Neuronal stem cell (in vitro differentiated cells): ENCODE data around the gene UCHL3.
A peak's percentile ranks its signal among the peaks of the same experiment; 100 is the strongest.

ENCODE experiments used
- DNase-seq: peaks from one replicate; pipeline ENCODE4 v3.0.0-alpha.2; 2013; ENCODE audit warnings: low spot score
- H2AFZ ChIP-seq: one replicate; pipeline ENCODE4 v1.6.1; 2013; ENCODE audit warnings: mild to moderate bottlenecking, low read length, inconsistent platforms
- H2AK5ac ChIP-seq: 2 replicates; pipeline ENCODE4 v1.6.1; 2013; ENCODE audit warnings: low read depth, mild to moderate bottlenecking, inconsistent platforms, low read length, moderate library complexity, mixed read lengths
- H2BK120ac ChIP-seq: 2 replicates; pipeline ENCODE4 v1.6.1; 2013; ENCODE audit warnings: low read depth, mild to moderate bottlenecking, inconsistent platforms, low read length, moderate library complexity, mixed read lengths
- H2BK12ac ChIP-seq: one replicate; pipeline ENCODE4 v1.6.1; 2013; ENCODE audit warnings: low read length, inconsistent platforms
- H2BK15ac ChIP-seq: 2 replicates; pipeline ENCODE4 v1.6.1; 2013; ENCODE audit warnings: mild to moderate bottlenecking, low read length, inconsistent platforms, mixed read lengths
- H2BK5ac ChIP-seq: one replicate; pipeline ENCODE4 v1.6.1; 2013; ENCODE audit warnings: inconsistent platforms, mild to moderate bottlenecking, low read length, moderate library complexity
- H3K14ac ChIP-seq: one replicate; pipeline ENCODE4 v1.6.1; 2013; ENCODE audit warnings: low read length, inconsistent platforms
- H3K18ac ChIP-seq: 2 replicates; pipeline ENCODE4 v1.6.1; 2013; ENCODE audit warnings: low read length, inconsistent platforms
- H3K23ac ChIP-seq: 2 replicates; pipeline ENCODE4 v1.6.1; 2013; ENCODE audit warnings: low read depth, mild to moderate bottlenecking, mixed read lengths, low read length, inconsistent platforms; ENCODE audit not compliant: poor library complexity
- H3K27ac ChIP-seq: replicated peaks from 3 replicates; pipeline ENCODE4 v1.5.1; 2013; ENCODE audit warnings: low read length, inconsistent platforms
- H3K27me3 ChIP-seq, 3 experiments: 2 replicates each; pipeline ENCODE4 v1.6.1; 2013; ENCODE audit warnings: low read length in 3 of 3, mild to moderate bottlenecking in 2 of 3, inconsistent platforms in 1 of 3, low read depth in 1 of 3, mixed read lengths in 1 of 3, moderate library complexity in 1 of 3; ENCODE audit not compliant: control insufficient read depth in 3 of 3, insufficient read depth in 3 of 3
- H3K36me3 ChIP-seq, 2 donors: replicated peaks in 1 of 2; 2 replicates each; pipeline ENCODE4 v1.6.1; 2013; ENCODE audit warnings: low read length in 2 of 2; ENCODE audit not compliant: control insufficient read depth in 2 of 2, insufficient read depth in 2 of 2
- H3K4ac ChIP-seq: 2 replicates; pipeline ENCODE4 v1.6.1; 2013; ENCODE audit warnings: inconsistent platforms, mild to moderate bottlenecking, low read length, moderate library complexity
- H3K4me1 ChIP-seq, 2 donors: 1 replicate in 1 of 2; 2 replicates in 1 of 2; pipeline ENCODE4 v1.6.1; 2013; ENCODE audit warnings: low read length in 2 of 2, low read depth in 1 of 2; ENCODE audit not compliant: control insufficient read depth in 2 of 2, insufficient read depth in 1 of 2
- H3K4me2 ChIP-seq: one replicate; pipeline ENCODE4 v1.6.1; 2013; ENCODE audit warnings: mild to moderate bottlenecking, low read length, inconsistent platforms; ENCODE audit not compliant: insufficient read depth, poor library complexity, severe bottlenecking
- H3K4me3 ChIP-seq, 2 donors: 2 replicates each; pipeline ENCODE4 v1.5.1; 2013; ENCODE audit warnings: low read length in 2 of 2, mild to moderate bottlenecking in 2 of 2, inconsistent platforms in 1 of 2, moderate library complexity in 1 of 2
- H3K79me1 ChIP-seq: one replicate; pipeline ENCODE4 v1.6.1; 2013; ENCODE audit warnings: low read depth, mild to moderate bottlenecking, inconsistent platforms, low read length, moderate library complexity
- H3K9ac ChIP-seq: one replicate; pipeline ENCODE4 v1.6.1; 2013; ENCODE audit warnings: mild to moderate bottlenecking, low read depth, low read length, inconsistent platforms; ENCODE audit not compliant: poor library complexity
- H3K9me3 ChIP-seq, 2 donors: replicated peaks in 1 of 2; 2 replicates each; pipeline versions ENCODE3 to v1.6.1; 2013; ENCODE audit warnings: low read length in 2 of 2, mild to moderate bottlenecking in 2 of 2, inconsistent platforms in 1 of 2, low read depth in 1 of 2, mixed read lengths in 1 of 2, moderate library complexity in 1 of 2; ENCODE audit not compliant: control insufficient read depth in 2 of 2, insufficient read depth in 1 of 2
- H4K8ac ChIP-seq: one replicate; pipeline ENCODE4 v1.6.1; 2013; ENCODE audit warnings: low read depth, mild to moderate bottlenecking, inconsistent platforms, low read length, moderate library complexity
- H4K91ac ChIP-seq: one replicate; pipeline ENCODE4 v1.6.1; 2013; ENCODE audit warnings: low read length, low read depth, mild to moderate bottlenecking, inconsistent platforms; ENCODE audit not compliant: poor library complexity
- WGBS, 2 donors: extraction: QIAGEN DNeasy Blood & Tissue Kit; methylation state at CpG; one replicate each; pipeline ENCODE4 v1.1.7; 2013; ENCODE audit warnings: missing lambda C conversion rate in 2 of 2, mixed read lengths in 1 of 2; ENCODE audit not compliant: insufficient read length in 2 of 2, insufficient replicate concordance in 1 of 2; ENCODE audit errors: extremely low coverage in 2 of 2; 5-methylcytosine and 5-hydroxymethylcytosine counted together

UCHL3 gene

GRCh38 chr13:75550159-75550567, 572 bp downstream of the UCHL3 start:
- H3K27ac ChIP-seq: no peak overlapping the region
- H3K27me3 ChIP-seq: no peaks in the 10 kb centered on the region
- H3K79me1 ChIP-seq: peaks cover 3% of the 10 kb centered on the region
- H3K9ac ChIP-seq: no peak overlapping the region
- peak overlapping the region; percentile 64 for H3K4me2 ChIP-seq
- H4K91ac ChIP-seq: no peak overlapping the region
- H3K4me1 ChIP-seq: no peaks in the 10 kb centered on the region
- no peak overlapping the region for H4K8ac ChIP-seq
- DNase-seq: no peak
- no peaks in the 10 kb centered on the region for H3K9me3 ChIP-seq
- WGBS, 2 donors: no CpG with 5 or more reads among the region's 10 CpGs
- H3K18ac ChIP-seq: no peak overlapping the region
- no peak overlapping the region for H3K23ac ChIP-seq
- no peak overlapping the region for H2BK12ac ChIP-seq
- H2BK15ac ChIP-seq: no peak overlapping the region
- peaks cover 2 to 16% of the 10 kb centered on the region in 2 donors for H3K36me3 ChIP-seq
- peak overlapping the region; percentile 1 for H2BK5ac ChIP-seq
- H2AFZ ChIP-seq: peak overlapping the region; percentile 98
- no peak overlapping the region for H3K14ac ChIP-seq
- peak overlapping the region; percentile 85 to 96 for H3K4me3 ChIP-seq
- no peak overlapping the region for H3K4ac ChIP-seq
- no peak overlapping the region for H2BK120ac ChIP-seq
- no peak overlapping the region for H2AK5ac ChIP-seq

GRCh38 chr13:75554464-75554863, 4.9 kb downstream of the UCHL3 start:
- H3K9ac ChIP-seq: no peak overlapping the region
- H2AFZ ChIP-seq: no peak overlapping the region
- no peak overlapping the region for H3K14ac ChIP-seq
- H3K4me1 ChIP-seq: no peaks in the 10 kb centered on the region
- no peak overlapping the region for H2AK5ac ChIP-seq
- H3K4me2 ChIP-seq: no peak overlapping the region
- no peak overlapping the region for H4K8ac ChIP-seq
- no peak overlapping the region for H3K4ac ChIP-seq
- H3K79me1 ChIP-seq: peaks cover 3% of the 10 kb centered on the region
- no peak overlapping the region for H3K23ac ChIP-seq
- H2BK5ac ChIP-seq: no peak overlapping the region
- no peaks in the 10 kb centered on the region for H3K27me3 ChIP-seq
- no peaks in the 10 kb centered on the region for H3K9me3 ChIP-seq
- H2BK120ac ChIP-seq: no peak overlapping the region
- no CpG with 5 or more reads among the region's 1 CpG for WGBS, 2 donors
- H2BK15ac ChIP-seq: no peak overlapping the region
- no peak overlapping the region for H4K91ac ChIP-seq
- peaks cover 2 to 23% of the 10 kb centered on the region in 2 donors for H3K36me3 ChIP-seq
- no peak overlapping the region for H2BK12ac ChIP-seq
- DNase-seq: no peak
- H3K18ac ChIP-seq: no peak overlapping the region
- no peak overlapping the region for H3K4me3 ChIP-seq
- no peak overlapping the region for H3K27ac ChIP-seq

- H3K14ac ChIP-seq: no peak overlapping the region
- H3K18ac ChIP-seq: no peak overlapping the region
- H2BK5ac ChIP-seq: no peak overlapping the region
- H4K8ac ChIP-seq: no peak overlapping the region
- H3K4ac ChIP-seq: no peak overlapping the region
- no peaks in the 10 kb centered on the region for H3K27me3 ChIP-seq
- H3K9ac ChIP-seq: no peak overlapping the region
- WGBS, 2 donors: no CpG with 5 or more reads among the region's 3 CpGs
- no peak overlapping the region for H4K91ac ChIP-seq
- H3K4me1 ChIP-seq: no peaks in the 10 kb centered on the region
- DNase-seq: no peak
- no peak overlapping the region for H2AK5ac ChIP-seq
- H3K36me3 ChIP-seq: peaks cover 2 to 23% of the 10 kb centered on the region in 2 donors
- H3K4me2 ChIP-seq: no peak overlapping the region
- no peak overlapping the region for H2BK120ac ChIP-seq
- H3K9me3 ChIP-seq: no peaks in the 10 kb centered on the region
- H3K23ac ChIP-seq: no peak overlapping the region
- no peak overlapping the region for H2BK15ac ChIP-seq
- H3K4me3 ChIP-seq: no peak overlapping the region
- H3K79me1 ChIP-seq: peaks cover 3% of the 10 kb centered on the region
- H2BK12ac ChIP-seq: no peak overlapping the region
- H2AFZ ChIP-seq: no peak overlapping the region
- H3K27ac ChIP-seq: no peak overlapping the region
Measured at GRCh38 chr13:75554981-75555380, 5.4 kb downstream of the UCHL3 start.

GRCh38 chr13:75555836-75556235, 6.2 kb downstream of the UCHL3 start:
- Histone ChIP-seq H3K4me2 (no peak overlapping the region), H3K18ac (no peak overlapping the region), H3K27ac (no peak overlapping the region), H2BK5ac (no peak overlapping the region), H3K27me3 (no peaks in the 10 kb centered on the region), H2AFZ (no peak overlapping the region), H3K36me3 (peaks cover 3 to 26% of the 10 kb centered on the region in 2 donors), H2BK15ac (no peak overlapping the region), H3K14ac (no peak overlapping the region), H3K4ac (no peak overlapping the region), H3K4me3 (no peak overlapping the region), H3K23ac (no peak overlapping the region), H2BK120ac (no peak overlapping the region), H2AK5ac (no peak overlapping the region), H3K9ac (no peak overlapping the region), H2BK12ac (no peak overlapping the region), H4K8ac (no peak overlapping the region), H3K4me1 (no peaks in the 10 kb centered on the region), H3K9me3 (no peaks in the 10 kb centered on the region), H4K91ac (no peak overlapping the region), H3K79me1 (no peaks in the 10 kb centered on the region)
- DNase-seq: no peak
- no CpG with 5 or more reads among the region's 1 CpG for WGBS, 2 donors
